Parietal lobe (tissue), 1 donor: ENCODE results near the gene EPSTI1. TPM values are rescaled to one million over a fixed set of nuclear protein-coding genes. Genes with fewer than 3 reads are reported as not detected.

Source experiments
- total RNA-seq: library from RNA; depleted of rRNA; stranded (reverse); fragments of >200 nt; gene quantifications from one replicate; pipeline ENCODE4 v1.2.3, GENCODE V29; 2014

EPSTI1 gene, protein sequence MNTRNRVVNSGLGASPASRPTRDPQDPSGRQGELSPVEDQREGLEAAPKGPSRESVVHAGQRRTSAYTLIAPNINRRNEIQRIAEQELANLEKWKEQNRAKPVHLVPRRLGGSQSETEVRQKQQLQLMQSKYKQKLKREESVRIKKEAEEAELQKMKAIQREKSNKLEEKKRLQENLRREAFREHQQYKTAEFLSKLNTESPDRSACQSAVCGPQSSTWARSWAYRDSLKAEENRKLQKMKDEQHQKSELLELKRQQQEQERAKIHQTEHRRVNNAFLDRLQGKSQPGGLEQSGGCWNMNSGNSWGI
- total RNA-seq = 1.3 TPM

DNA sequence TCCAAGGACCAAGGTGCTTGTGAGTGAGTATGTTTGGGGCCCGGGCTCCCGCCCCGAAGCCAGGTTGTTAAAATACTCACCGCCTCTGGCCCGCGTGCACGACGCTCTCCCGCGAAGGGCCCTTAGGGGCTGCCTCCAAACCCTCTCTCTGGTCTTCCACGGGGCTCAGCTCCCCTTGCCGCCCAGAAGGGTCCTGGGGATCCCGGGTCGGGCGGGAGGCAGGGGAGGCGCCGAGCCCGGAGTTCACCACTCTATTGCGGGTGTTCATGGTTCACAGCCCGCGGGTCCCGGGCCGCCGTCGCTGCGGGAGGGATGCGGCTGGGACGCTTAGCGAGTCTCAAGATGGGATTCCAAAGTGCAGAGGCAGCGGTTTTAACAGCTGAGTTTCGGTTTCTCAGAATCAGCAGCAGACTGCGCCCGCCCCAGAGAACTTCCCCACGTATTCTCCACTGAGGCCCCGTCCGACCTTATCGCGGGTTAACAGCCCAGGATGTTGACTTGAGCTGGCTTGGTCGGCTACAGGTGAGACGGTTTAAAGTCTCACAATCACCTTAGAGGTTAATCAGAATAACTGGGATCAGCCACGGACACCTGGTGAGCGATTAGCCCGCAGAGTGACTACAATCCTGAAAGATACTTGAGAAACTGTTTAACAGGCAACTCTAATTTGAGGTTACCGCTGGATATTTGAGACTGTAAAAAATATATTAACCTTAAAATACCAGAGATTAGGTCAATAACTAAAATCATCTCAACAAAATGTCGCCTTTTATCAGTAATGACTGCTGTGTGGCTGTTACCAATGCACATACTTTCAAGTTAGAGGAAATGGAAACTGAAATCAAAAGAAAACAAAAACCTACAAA lies at the start of gene EPSTI1:
Gene EPSTI1, minus strand, starts transcription at position 344 of the 866 bp plus-strand sequence. Its CDS starts 76 bp downstream, at position 268.

DNA sequence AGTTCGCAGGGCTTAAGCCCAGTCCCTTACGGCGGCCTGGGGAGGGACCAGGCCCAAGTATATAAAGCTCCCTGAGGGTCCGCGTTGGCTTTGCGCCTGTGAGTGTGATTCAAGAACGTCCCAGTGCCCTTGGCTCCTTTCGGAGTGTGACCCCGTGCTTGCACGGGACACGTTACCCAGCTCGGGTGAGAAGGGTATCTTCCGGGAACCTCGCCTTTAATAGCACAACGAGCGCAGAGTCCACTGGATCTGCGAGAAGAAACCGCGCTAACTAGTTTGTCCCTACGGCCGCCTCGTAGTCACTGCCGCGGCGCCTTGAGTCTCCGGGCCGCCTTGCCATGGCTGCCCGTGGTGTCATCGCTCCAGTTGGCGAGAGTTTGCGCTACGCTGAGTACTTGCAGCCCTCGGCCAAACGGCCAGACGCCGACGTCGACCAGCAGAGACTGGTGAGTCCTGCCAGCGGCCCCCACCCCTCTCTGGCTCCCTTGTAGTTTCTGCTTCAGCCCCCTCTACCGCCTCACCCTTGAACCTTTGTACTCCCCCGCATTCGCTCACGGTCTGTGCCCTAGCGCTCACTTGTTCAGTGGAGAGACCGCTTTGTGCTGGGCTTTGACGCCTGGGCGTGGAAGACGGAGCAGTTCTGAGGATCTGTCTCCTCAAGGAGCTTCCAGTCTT lies 31.4 kb upstream of the EPSTI1 start, which contains the start of gene DNAJC15:
Gene DNAJC15, plus strand, starts transcription at position 298 of the 675 bp plus-strand sequence. Its CDS starts 41 bp downstream, at position 339.

Other genes starting within 250 kb of the EPSTI1 start
- 0.94 TPM for gene FAM216B, start 210.7 kb downstream of the EPSTI1 start, total RNA-seq
- gene DNAJC15, start 31.3 kb upstream of the EPSTI1 start, total RNA-seq = 21.6 TPM